Stimulated activated CD8-positive, alpha-beta memory T cell treated with anti-CD3 and anti-CD28 coated beads, Interleukin-7, amount 100 ng/mL, for 48 hours (primary cell): ENCODE results near the gene KCNQ1OT1.
A peak's percentile ranks its signal among the peaks of the same experiment; 100 is the strongest.

Experiments
- DNase-seq, 2 donors: peaks; one replicate each; pipeline ENCODE4 v3.0.0-alpha.2; 2020; ENCODE audit warnings: low read depth in 1 of 2; ENCODE audit errors: extremely low read depth in 1 of 2

Gene KCNQ1OT1

GRCh38 chr11:2699531-2700414 lies at the start of gene KCNQ1OT1:
Gene KCNQ1OT1, minus strand, starts transcription at chr11:2699994.
- peak; percentile 77 to 81 for DNase-seq

DNA sequence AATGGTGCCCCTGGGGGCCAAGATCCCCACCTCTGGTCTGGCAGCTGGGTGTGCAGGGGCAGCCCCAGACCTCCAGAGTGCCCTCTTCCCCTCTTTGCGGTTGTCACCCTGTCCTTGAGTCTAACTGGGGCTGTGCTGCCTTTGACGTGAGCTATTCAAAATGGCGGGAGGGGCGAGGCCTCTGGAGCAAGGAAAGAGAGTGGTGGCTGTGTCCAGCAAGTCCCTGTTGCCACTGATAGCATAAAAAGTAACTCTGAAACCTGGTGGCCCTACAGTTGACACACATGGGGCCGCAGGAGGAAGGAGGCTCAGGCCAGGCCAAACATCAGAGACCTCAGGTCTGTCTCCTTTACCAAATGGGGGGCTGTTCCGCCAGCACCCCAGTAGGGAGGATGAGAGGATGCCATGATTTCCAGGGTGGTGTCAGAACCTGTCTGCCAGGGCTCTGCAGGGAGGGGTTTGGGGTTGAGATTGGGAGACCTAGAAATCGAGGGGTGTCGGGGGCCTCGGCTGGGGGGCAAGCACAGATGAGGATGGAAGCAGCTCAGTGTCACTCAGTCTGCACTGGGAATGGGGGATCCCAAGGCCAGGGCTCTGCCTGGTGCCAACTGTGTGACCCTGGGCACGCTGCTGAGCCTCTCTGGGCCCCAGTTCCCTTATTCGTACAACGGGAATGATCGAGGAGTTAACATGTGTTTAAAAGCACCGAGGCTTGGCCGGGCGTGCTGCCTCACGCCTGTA lies 49.2 kb upstream of the KCNQ1OT1 start:
- no peak for DNase-seq

DNA sequence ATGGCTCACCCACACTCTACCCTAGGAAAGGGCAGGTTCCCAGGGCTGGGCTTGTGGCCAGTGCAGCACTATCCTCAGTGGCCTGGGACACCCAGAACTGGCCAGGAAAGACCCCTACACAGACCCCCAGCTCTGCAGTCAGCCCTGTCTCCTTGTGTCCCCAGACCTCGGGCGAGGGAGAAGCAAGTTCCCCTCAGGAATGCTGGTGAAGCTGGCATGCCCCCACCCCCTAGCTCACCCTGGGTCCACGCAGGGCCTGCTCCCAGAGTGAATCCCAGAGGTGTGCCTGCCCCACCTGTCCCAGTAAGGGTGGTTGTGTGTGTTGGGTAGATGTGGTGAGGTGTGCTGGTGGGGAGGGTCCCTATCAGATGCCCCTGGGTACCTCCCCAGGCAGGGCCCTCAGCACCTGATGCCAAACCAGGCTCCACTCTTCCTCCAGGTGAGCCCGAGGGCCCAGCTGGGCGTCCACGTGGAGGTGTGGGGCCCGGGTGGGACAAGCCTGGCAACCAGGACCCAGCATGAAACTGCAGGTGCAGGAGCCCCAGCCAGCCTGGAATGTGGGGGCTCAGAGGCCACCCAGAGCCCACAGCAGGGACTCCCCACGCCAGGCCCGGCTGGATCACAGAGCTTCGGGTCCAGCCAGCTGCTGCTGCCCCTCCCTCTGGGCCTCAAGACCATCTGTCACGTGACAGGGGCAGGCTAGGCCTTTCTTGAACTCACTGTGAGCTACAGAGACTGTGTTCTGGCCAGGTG lies 48.4 kb upstream of the KCNQ1OT1 start:
- no peak for DNase-seq

- DNase-seq: no peak
These were observed 47.6 kb upstream of the KCNQ1OT1 start for GRCh38 chr11:2747248-2748027.

DNA sequence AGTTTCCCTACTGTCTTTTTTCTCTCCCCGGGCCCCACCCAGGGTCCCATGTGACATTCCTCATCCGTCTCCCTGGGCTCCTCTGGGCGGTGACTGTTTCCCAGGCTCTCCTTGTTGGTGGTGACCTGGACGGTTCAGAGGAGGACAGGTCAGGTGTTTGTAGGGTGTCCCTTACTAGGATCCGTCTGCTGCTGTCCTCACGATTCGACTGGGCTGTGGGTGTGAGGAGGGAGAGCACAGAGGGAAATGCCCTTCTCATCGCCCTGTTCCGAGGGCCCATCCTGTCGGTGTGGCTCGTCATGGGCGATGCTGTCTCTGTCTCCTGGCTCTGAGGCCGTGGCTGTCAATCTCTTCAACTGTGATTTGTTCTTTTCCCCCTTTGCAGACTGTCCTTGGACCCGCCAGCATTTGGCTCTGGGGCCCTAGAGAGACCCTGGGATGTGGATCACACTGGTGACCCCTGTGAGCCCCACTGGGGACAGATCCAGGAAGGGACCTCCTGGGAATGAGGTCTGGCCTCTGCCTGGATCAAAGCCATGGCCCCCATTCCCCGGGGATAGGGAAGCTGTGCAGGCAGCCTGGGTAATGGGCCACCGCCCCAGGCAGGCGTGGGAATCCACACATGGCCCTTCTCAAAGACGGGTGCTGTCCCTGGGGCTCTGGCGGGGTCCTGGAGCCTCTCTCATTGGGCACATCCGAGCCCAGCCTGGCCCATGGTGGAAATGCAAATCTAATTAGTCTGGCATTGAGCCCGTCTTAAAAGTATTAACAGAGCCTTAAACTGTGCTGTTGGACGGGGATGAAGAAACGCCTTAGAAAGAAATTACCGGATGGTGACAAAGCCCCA lies 46.8 kb upstream of the KCNQ1OT1 start:
- no peak for DNase-seq

DNA sequence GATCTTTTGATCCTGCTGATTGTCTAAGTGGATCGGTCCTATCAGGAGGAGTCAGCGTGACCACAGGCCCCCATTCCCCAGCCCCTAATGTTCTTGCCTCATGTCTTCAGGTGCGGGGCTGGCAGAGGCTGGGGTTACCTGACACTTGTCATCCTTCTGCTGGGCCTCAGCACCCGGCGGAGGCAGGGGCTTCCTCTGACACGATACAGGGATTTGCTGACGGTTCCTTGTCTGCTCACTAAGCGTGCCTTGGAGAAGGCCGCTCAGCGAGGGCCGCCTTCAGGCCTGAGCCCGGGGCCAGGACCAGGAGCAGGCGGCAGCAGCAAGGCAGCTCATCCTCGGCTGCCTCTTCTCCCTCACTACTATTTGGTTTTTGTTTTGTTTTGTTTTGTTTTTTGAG lies 45.7 kb upstream of the KCNQ1OT1 start:
- no peak for DNase-seq

DNA sequence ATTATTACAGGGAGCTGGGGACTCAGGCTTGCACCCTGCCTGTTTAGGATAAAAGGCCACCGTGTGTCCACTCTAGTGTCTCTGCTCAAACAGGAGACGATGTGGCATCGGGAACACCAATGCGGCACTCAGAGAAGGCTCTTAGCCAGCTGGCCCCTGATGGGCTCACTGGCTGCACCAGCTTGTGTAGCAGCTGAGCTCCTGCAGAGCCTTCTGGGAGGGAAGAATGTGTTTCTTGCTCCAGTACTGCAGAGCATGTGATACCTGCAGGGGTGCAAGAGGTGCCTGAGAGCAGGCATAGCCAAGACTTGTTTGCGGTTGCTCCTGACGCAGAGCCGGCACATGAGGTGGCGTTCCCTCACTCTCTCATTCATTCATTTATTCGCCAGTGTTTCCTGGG lies 44.4 kb upstream of the KCNQ1OT1 start:
- no peak for DNase-seq

GRCh38 chr11:2743427-2744110 lies 43.8 kb upstream of the KCNQ1OT1 start:
- no peak for DNase-seq

DNA sequence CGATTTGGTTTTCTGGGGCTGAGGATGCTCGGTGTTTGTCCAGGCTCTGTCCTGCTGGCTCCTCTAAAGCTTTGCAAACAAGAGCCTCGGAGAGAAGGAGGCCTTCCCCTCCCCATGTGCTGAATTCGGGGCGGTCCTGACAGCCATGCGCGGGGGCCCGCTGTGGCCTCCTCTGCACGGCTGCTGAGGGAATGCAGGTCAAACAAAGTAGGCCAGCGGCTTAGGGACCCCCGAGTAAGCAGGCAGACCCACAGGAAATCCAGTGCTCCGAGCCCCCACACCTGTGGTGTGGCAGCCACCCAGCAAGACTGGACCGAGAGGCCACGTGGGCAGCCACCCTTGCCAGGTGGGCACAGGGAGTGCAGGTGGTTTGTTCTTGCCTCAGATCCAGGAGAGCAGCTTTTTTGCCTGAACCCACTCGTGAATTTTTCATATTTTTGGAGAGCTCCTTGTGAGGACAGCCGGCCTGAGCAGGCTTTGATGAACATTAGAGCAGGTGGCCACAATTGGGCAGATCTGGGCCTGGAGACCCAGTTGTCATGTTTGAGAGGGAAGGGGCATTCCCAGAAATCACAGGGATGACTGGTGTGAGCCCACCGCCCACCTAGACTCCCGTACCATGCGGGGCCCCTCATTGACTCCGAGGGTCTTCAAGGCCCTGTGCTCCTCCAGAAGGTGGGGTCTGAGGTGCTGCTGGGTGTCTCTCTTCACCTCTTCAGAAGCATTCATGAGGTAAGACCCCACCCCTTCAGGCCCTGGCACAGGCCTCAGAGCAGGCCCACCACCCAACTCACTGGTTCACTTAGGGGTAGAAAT lies 43.0 kb upstream of the KCNQ1OT1 start:
- no peak for DNase-seq

DNA sequence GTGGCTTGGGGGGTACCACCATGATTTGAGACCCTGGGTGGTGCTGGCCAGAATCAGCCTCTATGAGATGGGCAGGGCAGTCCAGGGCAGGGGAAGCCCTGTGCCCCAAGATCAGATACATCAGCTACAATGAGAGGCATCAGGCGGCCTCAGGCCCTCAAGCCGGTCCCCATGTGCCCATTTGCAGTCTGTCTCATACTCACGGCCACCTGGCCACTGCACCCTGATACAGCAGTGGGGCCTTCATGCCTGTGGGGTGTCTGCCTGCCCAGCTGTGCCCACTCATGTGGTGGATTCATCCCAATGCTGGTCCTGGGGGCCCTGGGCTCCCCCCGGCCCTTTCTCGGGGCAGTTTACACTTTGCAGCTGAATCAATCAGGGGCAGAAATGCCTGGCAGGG lies 42.4 kb upstream of the KCNQ1OT1 start:
- no peak for DNase-seq

DNA sequence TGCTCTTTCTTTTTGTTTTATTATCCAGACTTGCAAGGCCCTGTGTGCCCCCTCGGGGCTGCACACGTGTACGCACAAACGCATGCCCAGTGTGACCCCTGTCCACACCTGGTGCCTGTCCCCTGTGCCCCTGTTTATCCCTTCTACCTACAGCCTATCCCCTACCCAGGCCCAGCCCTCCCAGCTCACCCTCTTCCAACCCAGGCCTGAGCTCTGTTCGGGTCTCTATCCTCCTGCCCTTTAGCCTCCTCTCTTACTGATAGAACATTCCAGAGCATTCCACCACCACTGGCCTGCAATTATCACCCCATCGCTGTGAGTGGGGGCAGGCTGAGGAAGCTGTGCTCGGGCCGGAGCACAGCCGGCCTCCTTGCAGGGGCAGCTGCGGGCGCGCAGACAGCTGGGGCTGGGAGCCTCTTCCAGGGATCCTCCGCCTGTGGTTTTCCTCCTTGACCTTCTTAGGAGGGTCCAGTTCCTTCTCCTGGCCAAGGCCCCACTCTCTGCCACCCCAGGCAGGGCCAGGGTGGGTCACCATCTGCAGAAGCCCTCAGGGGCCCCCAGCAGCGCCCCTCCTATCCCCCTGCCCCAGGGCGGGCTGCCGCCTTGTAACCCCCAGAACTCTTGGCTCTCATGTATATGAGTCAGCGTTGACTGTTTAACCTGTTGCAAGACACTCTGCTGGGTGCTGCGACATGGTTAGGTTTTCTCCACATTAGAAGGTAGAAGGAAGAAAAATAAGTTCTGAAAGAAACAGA lies 41.8 kb upstream of the KCNQ1OT1 start:
- DNase-seq: no peak

DNA sequence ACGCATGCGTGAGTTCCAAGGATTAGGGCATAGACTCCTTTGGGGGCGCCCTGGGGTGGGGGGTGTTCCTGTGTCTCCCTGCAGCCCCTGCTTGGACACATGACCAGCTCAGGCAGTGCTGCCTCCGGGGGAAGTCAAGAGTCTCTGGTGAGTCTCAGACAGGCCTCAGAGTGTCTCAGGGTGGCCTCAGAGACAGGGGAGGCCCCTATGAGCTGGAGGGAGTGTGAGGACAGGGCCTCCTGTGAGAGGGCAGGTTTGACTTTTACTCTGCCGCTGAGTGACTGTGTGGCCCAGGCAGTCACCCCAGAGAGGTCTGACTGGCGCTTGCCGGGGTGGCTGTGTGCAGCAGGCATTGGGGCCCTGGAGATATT lies 41.2 kb upstream of the KCNQ1OT1 start:
- no peak for DNase-seq

GRCh38 chr11:2740275-2740940 lies 40.6 kb upstream of the KCNQ1OT1 start:
- DNase-seq: no peak

DNA sequence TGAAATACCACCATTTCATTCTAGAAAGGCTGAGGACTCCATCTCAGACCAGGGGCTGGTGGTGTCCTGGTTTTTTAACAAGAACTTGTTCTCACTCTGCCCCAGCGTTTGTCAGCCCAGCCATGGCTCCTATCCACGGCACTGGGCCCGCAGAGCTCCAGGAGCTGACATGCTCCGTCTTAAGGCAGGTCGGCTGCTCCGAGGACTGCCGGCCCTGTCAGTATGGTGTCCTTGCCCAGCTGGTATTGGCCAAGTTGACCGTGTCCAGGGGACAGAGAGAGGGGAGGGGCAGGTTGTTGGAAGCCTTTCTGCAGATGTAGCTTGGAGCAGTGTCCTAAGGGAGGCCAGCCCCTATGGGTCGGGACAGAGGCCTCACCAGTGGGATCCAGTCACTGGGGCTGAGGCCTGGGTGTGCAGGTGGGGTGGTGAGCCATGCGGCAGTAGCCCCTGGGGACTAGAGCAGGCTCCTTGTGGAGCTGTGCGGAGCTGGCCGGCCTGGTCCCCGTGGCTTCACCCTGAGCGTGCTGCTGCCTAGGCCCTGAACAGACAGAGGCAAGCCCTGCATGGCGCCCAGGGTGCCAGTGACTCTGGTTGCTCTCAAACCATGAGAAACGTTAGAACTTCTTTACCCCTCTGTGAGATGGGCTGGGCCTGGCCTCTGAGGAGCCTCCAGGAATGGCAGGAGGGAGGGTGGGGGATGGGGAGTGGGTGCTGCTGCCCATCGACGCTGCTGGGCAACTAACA lies 39.9 kb upstream of the KCNQ1OT1 start:
- DNase-seq: no peak

DNA sequence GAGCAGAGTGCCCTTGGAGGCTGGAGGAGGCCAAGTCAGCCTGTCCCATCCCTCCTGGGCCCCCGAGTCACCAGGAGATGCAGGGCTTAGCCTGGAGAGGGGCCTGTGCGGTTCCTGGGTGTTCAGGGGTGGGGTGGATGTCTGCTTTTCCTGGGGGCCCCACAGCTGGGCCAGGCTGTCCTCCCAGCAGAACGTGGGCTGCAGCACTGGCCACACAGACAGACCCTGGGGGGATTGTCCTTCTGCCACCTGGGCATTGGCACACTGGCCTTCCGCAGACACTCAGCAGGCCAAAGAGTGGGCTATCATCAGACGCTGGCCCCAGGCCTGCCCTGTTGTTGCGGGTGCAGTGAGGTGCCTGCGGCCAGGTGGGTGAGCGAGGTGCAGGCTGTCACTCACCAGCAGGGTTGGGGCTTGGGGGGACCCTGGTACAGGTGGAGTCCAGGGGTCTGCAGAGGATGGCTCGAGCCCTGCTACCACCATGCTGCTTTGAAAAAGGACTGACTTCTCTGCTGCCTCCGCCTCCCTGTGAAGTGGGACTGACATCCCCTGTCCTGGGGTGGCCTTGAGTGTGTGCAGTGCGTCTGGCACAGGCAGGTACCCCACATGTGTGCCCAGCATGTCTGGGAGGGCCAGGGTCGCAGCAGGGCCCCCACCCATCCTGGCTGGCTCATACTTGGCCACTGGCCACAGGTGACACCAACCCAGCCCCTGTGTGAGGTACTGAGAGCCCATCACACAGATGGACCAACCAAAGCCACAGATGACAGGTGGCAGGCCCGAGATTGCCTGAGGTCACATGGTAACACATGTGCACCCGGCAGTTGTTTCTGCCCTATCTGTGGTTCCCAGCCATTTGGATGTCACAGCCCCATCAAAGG lies 39.0 kb upstream of the KCNQ1OT1 start:
- no peak for DNase-seq

- no peak for DNase-seq
These were observed 38.1 kb upstream of the KCNQ1OT1 start for GRCh38 chr11:2737866-2738265.
